ENCODE data around the gene ETS1.

GRCh38 chr11:128521682-128522054, 65.7 kb downstream of the ETS1 start:
- TF ChIP-seq RAD21 (conservative IDR thresholded peaks at IDR 0.05): no peak
- no peak for TF ChIP-seq REST (IDR thresholded peaks at IDR 0.05; ENCODE audit: borderline replicate concordance)
- TF ChIP-seq MXI1 (conservative IDR thresholded peaks at IDR 0.05; ENCODE audit: poor library complexity, severe bottlenecking): no peak
- TF ChIP-seq CTCF (IDR thresholded peaks at IDR 0.05; ENCODE audit: poor library complexity, severe bottlenecking): no peak
- no peak for TF ChIP-seq POLR2AphosphoS5 (IDR thresholded peaks at IDR 0.05)
- no peak for TF ChIP-seq EP300 (conservative IDR thresholded peaks at IDR 0.05; ENCODE audit: poor library complexity, severe bottlenecking)
